GM21367 (cell line): ENCODE measurements around the gene GALNT6.

Experiments used
- ATAC-seq: cut with Tn5 transposase; IDR thresholded peaks from one replicate; pipeline ENCODE4 v1.9.1; 2021; ENCODE audit not compliant: unreplicated experiment

The GALNT6 gene

DNA sequence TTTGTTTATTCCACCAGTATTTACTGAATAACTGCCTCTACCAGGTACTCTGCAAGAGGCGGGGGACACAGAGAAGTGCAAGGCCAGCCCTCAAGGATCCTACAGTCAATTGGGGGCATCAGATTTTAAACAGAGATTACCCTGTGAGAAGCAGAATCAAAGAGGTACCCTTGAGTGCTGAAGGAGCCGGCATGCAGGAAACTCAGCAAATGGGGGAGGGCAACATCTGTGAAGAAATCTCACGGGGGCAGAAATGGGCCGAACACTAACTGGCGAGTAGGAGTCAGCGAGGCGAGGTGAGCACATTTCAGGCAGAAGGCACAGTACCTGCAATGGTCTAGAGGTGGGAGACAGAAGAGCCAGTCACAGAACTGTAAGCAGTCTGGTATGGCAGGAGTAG is 9.0 kb downstream of the GALNT6 start:
- ATAC-seq, result no peak

DNA sequence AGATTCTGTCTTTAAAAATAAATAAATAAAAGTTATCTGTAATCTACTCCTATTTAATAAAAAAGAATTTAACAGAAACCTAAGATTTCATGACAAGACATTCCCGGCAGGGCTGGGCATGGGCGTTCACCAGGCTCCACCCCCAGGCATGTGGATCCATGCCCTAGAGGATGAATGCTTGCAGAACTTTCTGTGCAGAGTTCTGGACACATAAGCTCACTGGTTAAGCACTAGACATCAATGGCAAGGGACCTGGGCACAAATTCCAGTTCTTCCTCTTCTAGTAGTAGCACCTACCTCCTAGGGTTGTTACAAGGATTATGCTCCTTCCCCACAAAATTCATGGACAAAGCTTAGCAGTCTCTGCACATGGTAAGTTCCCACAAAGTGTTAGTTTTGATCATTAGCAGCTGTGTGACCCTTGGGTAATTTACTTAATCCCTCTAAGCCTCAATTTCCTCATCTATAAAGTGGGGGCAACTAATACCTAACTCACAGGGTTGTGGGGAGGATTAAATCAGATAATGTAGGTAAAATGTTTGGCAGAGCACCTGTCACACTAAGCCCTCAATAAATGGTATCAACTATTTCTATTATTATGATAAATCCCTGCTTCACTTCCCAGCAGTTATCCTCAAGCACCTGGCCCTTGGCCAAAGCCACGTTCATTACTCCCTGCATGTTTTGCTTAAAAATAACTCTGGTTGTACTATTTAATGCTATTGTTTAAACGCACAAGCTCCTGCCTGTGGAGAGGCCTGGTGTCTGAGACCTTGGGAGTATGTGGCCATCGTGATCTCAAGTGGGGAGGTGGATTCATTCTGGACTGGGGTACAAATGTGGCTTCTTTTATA is 9.8 kb downstream of the GALNT6 start:
- ATAC-seq, result no peak

DNA sequence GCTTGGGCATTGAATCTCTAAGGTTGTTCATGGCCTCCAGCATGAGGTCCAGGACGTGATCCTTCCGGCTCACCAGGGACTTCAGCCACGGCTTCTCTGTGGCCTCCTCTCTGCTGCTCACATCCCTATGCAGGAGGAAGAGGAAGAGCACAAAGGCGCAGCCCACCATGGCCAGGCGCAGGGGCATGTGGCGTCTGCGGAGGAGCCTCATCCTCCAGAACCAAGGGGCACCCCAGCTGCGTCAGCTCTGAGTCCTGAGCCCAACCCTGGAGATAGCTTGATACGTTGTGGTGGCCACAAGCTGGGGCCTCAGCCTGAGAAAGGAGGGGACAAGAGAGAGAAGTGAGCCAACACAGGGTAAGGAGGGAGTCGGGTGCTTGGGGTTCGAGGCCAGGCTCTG is 11.6 kb downstream of the GALNT6 start:
- no peak for ATAC-seq

DNA sequence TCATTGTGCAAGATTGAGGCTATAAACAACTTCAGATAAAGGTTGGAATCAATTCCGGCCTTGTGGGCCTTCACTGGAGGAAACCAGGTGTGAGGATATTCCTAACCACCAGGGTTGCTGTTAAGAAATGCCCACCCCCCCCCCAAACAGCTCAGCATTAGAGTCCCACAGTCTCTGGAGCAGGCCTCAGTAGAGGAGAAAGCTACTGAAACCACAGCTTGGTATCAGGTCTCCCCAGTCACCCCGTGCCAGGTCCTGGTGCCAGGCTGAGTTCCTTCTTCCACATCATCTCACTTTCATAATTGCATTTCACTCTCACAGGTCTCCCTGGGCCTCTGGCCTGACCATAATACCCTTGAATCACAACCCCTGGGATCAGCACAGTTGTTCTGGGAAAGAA is 12.5 kb downstream of the GALNT6 start:
- ATAC-seq, result no peak

DNA sequence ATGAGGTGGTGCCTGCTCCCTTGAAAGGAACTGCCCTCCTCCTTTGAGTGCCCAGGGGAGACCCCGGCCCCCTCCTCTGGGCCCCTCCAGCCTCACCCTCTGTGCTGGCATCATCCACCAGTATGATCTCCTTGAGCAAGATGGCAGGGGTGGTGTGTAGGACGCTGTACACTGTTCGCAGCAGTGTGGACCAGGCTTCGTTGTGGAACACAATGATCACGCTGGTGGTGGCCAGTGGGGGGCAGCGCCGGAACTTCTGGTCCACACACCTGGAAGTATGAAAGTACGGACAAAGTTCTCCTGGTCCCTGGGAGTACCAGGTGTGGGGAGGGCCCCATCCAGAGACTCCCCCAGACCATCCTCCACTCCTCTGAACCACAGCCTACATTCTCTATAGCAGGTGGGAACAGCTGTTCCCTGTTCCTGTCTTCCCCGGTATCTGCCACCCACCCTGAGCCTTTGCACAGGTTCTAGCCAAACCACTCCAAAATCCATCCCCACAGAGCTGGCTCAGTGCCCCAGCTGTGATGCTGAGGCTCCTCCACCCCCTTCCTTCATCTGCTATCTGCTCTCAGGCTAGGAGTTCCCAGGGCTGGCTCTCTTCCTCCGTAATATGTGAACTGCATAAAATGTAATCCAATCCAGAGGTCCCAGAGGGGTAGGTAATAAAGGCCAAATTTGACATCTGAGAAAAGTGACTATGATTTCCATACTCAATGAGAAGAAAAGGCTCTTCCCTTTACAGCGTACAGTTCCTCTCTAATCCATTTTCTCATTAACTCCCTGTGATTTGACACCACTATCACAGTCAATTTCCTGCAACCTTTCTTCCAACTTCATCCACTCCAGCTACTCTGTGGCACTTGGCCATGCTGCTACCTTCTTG is 13.9 kb downstream of the GALNT6 start:
- no peak for ATAC-seq

DNA sequence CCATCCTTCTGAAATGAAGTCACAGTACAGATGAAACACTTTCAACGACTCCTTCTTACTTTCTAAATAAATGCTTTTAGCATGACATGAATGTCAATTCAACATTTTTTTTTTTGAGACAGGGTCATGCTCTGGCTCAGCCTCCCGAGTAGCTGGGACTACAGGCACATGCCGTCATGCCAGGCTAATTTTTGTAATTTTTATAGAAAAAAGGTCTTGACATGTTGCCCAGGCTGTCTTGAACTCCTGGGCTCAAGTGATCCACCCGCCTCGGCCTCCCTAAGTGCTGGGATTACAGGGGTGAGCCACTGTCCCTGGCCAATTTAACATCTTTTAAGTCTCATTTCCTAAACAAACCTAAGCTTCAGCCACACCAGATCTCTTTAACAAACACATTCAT is 16.4 kb downstream of the GALNT6 start:
- no peak for ATAC-seq

DNA sequence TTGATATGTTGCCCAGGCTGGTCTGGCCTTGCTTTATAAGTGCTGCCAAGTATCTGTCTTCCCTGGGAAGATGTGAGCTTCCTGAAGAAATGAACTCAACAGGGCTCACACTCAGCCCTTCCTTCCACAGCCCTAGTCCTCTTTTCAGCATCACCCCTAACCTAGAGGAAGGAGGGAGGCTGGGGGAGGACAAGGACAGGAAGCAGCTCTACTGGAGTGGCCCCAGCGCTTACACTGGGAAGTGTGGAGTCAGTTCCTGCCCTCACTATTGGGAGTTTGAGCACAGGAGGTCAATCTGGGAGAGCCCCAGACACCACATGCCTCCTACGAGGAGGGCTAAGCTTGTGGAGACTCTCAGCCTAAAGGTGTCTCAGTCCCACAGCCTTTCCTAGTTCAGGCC is 16.8 kb downstream of the GALNT6 start:
- no peak for ATAC-seq

DNA sequence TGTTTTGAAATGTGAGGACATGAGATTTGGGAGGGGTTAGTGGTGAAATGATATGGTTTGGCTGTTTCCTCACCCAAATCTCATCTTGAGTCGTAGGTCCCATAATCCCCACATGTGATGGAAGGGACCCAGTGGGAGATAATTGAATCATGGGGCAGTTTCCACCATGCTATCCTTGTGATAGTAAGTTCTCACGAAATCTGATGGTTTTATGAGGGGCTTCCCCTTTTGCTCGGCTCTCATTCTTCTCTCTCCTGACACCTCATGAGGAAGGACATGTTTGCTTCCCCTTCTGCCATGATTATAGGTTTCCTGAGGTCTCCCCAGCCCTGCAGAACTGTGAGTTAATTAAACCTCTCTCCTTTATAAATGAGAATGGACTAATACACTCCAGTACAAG is 18.0 kb downstream of the GALNT6 start:
- ATAC-seq, result no peak

DNA sequence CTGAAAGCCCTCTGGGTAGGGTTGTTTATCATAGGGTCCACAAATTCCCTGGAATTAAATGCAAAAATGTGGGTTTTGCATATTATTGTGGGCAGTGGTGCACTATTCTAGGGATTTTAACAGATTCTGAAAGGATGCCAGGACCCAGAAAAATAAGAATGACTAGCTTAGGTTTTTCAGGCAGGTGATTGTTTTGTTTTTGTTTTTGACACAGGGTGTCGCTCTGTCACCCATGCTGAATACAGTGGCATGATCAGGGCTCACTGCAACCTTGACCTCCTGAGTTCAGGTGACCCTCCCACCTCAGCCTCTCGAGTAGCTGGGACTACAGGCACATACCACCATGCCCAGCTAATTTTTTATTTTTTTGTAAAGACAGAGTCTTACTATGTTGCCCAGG is 19.2 kb downstream of the GALNT6 start:
- ATAC-seq, result no peak

DNA sequence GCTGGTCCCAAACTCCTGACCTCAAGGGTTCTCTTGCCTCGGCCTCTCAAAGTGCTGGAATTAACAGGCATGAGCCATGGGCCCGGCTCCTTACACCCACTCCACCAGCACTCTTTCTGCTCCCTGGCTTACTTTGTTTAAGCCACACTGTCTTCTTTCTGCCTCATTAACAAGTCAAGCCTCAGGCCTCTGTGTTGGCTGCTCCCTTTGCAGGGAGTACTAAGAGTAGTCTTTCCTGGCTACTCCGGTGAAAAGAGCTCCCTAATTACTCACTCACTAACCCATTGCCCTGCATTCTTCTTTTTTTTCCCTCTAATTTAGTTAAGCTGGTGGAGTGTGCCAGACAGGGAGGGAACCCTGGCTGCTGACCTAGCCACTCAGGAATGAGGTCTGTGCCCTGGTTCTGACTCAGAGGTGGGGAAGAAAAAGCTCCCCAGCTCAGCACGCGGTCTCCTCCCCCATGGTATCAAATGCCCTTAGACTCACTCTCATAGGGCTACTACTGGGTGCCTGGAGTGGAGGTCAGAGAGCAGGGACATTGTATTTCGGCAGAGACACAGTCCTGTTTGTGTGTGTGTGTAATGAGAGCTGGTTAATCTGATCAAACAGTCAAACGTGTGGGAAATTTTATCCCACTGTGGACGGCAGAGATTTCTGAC is 19.8 kb downstream of the GALNT6 start:
- ATAC-seq, result no peak

DNA sequence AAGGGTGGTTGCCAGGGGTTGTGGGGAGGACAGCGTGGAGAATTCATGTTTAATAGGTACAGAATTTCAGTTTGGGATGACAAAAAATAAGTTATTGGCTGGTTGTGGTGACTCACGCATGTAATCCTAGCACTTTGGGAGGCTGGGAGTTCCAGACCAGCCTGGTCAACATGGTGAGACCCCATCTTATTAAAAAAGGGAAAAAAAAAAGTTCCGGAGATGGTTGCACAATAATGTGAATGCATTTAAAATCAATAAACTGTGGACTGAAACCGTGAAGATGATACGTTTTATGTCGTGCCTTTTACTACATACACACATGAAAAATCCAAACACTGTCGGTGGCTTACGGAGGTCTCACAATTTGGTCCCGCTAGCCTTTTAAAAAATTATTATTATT is 20.5 kb downstream of the GALNT6 start:
- no peak for ATAC-seq

DNA sequence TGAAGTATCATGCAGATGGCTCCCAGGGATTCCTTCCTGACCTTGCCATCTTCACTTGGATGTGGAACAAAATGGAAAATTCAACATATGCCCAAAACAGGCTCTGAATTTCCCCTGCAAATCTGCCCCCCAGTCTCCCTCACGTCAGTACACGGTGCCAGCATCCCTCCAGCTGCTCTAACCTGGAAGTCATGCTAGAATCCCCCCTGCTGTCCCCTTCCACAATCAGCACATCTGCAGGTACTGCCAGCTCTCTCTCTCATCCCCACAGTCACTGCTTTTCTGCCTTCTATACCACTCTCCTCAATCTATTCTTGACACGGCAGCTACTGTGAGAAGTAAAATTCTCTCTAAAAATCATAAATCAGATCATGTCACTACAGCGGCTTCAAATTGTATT is 21.6 kb downstream of the GALNT6 start:
- ATAC-seq, result no peak

DNA sequence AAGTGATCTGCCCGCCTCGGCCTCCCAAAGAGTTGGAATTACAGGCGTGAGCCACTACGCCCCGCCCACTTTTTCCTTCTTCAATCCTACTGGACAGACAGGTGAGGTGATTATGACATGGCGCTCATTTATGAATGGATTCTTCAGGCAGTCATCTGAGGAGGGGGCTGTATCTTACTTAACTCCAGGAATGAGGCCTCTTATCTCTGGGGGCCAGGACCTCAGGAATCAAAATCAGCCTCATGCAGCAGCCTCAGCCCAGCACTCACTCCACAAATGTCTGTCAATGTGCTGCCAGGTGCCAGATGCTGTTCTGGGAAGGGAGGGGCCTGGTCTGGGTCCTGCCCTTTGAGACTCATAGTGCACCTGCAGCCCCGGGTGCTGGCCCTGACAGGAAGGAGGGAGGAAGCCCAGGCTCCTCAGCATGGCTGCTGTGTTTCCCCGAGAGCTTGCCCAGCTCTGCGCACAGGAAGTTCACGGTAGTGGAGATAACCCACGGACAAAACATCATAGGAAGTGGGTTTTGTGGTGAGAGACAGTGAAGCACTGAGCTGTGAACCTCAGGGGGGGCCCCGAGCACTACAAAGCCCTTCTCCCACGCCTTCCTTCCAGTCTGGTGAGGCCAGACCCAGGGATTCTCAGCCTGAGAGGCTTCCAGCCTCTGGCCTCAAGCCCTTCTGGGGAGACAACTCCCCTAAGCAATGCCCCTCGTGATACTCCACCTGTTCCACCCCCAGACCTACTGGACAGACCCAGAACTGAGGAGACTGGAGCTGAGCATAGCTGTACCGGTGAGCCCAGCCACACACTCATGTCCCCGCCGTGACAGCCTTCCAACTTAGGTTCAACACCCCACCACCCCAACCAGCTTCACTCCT is 22.3 kb downstream of the GALNT6 start:
- peak; percentile 96 for ATAC-seq

DNA sequence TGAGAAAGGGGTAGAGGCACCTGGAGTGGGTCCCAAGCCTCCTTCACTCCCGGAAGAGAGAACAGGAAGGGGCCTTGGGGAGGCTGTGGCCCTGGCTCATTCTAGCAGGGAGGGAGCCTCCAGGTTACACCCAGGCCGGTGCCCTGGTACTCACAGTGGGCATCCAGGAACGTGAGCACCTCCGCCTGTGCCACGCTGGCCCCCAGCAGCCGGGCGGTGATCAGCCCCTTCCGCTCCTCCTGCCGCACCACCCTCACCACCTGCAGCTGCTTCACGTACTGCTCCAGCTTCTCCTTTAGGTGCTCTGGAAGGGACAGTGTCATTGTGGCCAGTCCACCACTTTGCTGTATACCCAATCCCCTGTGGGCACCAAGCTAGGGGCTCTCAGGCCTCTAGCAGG is 25.9 kb downstream of the GALNT6 start:
- no peak for ATAC-seq

DNA sequence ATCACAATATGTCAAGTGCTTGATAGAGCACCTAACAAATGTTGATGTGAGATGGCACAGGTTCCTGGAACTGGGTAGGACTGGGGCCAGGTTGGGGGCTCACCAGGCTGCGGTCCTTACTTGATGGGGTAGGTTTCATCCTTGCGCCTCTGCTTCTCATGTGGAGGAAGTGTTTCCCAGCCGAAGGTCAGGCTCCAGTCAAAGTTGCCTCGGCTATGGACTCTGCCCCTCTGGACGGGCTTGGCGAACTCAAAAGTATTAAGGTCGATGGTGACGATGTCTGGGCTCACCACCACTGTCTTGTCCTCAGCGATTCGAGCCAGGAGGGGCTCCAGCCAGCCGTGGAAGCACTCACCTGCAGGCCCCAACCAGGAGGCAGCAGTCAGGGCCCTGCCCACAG is 27.2 kb downstream of the GALNT6 start:
- ATAC-seq, result no peak

DNA sequence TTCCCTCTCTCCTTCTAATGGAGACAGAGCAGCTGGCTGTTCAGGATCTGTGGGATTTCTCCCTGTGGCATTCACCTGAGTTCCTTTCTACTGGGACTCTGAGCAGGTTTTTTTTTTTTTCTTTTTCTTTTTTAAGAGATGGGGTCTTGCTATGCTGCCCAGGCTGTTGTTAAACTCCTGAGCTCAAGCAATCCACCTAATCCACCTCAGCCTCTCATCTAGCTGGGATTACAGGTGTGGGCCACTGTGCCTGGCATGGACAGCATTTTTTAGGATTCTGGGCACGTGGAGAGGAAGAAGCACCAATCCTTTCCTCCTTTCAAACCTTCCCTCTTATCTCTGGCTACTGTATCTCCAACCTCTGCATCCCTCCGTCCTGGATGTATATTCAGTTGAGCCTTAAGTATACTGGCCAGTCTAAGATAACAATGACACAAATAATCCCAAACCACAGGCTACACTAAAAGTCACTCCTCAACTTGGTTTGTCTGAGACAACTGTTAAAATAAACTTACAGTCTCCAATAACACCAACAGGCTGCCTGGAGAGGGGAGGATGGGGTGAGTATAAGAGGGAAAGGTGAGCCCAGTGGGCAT is 28.4 kb downstream of the GALNT6 start:
- ATAC-seq, result no peak

DNA sequence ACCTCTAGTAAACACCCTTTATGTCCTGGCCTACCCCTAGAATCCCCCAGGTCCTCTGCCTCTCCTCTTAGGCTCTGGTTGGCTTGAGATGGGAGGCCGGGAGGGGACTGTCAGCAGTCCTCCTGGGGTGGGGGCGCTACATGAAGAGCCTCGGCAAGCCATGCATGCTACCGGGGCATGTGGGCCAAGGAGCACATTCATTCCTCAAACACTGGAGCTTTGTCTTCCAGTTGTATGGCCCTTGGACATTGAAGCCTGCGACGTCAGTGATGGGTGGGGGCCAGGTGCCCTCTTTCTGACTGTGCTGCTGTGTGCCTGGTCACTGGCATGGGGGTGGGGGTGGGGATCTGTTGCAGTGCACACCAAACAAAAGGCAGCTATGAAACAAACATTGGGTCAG is 28.9 kb downstream of the GALNT6 start:
- ATAC-seq, result no peak

DNA sequence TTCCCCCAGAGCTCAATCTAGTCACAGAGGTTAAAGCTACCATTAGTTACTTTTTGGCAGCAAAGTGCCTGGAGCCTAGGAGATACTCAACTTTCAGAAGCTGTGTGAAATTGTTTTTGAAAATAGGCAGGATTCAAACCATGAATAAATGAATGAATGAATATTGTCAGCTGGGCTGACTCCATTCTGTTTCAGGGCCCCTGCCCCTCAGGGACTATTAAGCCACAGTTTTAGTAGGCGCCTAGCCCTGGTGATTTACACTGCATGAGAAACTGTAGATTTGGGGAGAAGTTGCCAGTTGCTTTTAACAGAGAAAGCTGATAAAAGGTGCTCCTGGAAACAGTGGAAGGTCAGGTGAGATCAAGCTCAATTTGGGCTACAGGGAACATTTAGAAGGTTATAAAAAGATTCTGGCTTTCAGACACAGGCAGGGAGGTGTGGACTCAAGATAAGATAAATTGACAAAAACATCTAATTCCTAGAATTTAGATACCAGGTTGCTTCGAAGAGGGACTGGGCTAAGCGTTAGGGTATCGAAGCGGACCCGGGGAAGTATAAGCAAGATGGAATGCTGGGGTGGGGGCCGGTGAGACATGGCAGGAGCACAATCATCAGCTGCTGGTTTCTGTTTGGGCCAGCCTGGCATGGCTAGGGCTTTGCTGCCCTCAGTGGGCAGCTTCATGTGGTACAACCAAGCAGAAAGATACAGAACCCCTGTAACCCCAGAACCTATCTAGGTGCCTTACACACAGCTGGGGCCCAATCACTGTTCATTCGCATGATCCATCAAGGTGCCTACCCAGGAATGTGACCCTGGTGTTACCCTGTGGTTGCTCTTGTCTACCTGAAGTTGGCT is 29.8 kb downstream of the GALNT6 start:
- ATAC-seq, result no peak

DNA sequence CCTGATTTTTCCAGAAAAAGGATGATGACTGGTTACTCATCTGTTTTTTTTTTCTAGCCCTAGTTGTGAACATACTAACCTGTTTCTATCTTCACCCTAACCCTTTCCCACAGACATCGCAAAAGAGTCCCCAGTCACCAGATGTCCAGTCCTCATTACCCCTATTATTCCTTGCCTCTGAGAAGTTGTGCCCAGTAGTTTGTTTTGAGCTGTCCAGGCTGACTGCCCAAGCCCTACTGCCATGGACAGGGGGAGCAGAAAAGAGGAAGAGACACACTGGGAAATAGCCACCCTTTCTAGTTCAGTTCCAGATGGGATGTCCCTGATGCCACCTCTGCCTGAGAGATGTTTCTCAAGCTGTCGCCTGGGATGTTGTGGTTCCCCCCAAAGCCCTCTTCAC is 30.9 kb downstream of the GALNT6 start:
- ATAC-seq, result no peak
